HepG2 (cell line): Measurements from ENCODE around the gene VSIG8. TPM values are rescaled to one million over a fixed set of nuclear protein-coding genes. Genes with fewer than 3 reads are reported as not detected.

Source experiments
- ATAC-seq: fragments of 200-7000 bp; cut with Tn5 transposase; 3 replicates; pipeline ENCODE4 v1.9.1; 2020; ENCODE audit warnings: mild to moderate bottlenecking, moderate library complexity
- BruUV-seq: library from RNA; stranded (reverse); fragments of 400-500 nt; replicated peaks from 2 replicates; lab custom pipeline; 2021; lab: Mats Ljungman, UMichigan
- CTCF ChIA-PET: fragments of 300-600 bp; formaldehyde crosslinking; extraction: SDS; loops from one replicate; lab custom pipeline; 2021; ENCODE audit warnings: low total read pairs, inconsistent platforms, low intra/inter-chr PET ratio; lab: Yijun Ruan, JAX
- POLR2A ChIA-PET: fragments of 350-600 bp; sonication (Branson Sonifier 250); formaldehyde crosslinking; loops from one replicate; lab custom pipeline; 2020; ENCODE audit warnings: antibody characterized with exemption, inconsistent platforms; lab: Yijun Ruan, JAX
- DNase-seq: peaks from one replicate; pipeline ENCODE4 v3.0.0-alpha.2; 2015; ENCODE audit warnings: low spot score
- FAIRE-seq: peaks from 3 replicates; lab custom pipeline; 2011; peaks lifted over from hg19 to GRCh38; lab: Jason Lieb, UNC
- H2AFZ ChIP-seq: one replicate; pipeline ENCODE4 v1.6.1; 2011; ENCODE audit warnings: low read length, inconsistent platforms
- H3K27ac ChIP-seq: fragments of 300-600 bp; 3 replicates; pipeline ENCODE4 v1.8.0; 2011; ENCODE audit warnings: mixed run types, mild to moderate bottlenecking, mixed read lengths, low read length, inconsistent platforms; ENCODE audit not compliant: insufficient read depth; ENCODE audit errors: extremely low read length
- H3K27me3 ChIP-seq, 2 experiments: fragments of 200-600 bp in 1 of 2; 2 replicates in 1 of 2; 3 replicates in 1 of 2; pipeline versions ENCODE4 v1.6.0 to v1.8.0; 2011; ENCODE audit warnings: low read length in 2 of 2, mild to moderate bottlenecking in 2 of 2, moderate library complexity in 2 of 2, inconsistent platforms in 1 of 2; ENCODE audit not compliant: insufficient read depth in 2 of 2, control insufficient read depth in 1 of 2
- H3K36me3 ChIP-seq, 2 experiments: fragments of 200-600 bp in 1 of 2; replicated peaks in 1 of 2; 2 replicates in 1 of 2; 3 replicates in 1 of 2; pipeline versions ENCODE4 v1.5.1 to v1.8.0; 2011; ENCODE audit warnings: low read length in 2 of 2, inconsistent platforms in 1 of 2; ENCODE audit not compliant: insufficient read depth in 2 of 2, control insufficient read depth in 1 of 2
- H3K4me1 ChIP-seq: 2 replicates; pipeline ENCODE4 v1.5.1; 2012; ENCODE audit warnings: low read length, inconsistent platforms; ENCODE audit not compliant: insufficient read depth
- H3K4me2 ChIP-seq: 2 replicates; pipeline ENCODE4 v1.6.0; 2011; ENCODE audit warnings: low read depth, low read length, inconsistent platforms
- H3K4me3 ChIP-seq, 3 experiments: fragments of 200-600 bp in 1 of 3; sonication (generic), shearing (Covaris generic) in 1 of 3; replicated peaks in 1 of 3; 2 replicates each; pipeline ENCODE4 v1.5.1; 2011 to 2016; ENCODE audit warnings: low read length in 3 of 3, inconsistent platforms in 2 of 3, low read depth in 2 of 3, mild to moderate bottlenecking in 2 of 3, control low read depth in 1 of 3, mixed read lengths in 1 of 3; ENCODE audit not compliant: insufficient read depth in 1 of 3
- H3K79me2 ChIP-seq: one replicate; pipeline ENCODE4 v1.6.1; 2011; ENCODE audit warnings: low read length, inconsistent platforms; ENCODE audit not compliant: insufficient read depth
- H3K9ac ChIP-seq: 2 replicates; pipeline ENCODE4 v1.6.0; 2011; ENCODE audit warnings: mild to moderate bottlenecking, low read depth, low read length, inconsistent platforms; ENCODE audit not compliant: insufficient read depth
- H3K9me3 ChIP-seq: 2 replicates; pipeline ENCODE4 v1.5.1; 2012; ENCODE audit warnings: mild to moderate bottlenecking, low read length
- H4K20me1 ChIP-seq: 2 replicates; pipeline ENCODE4 v1.6.0; 2011; ENCODE audit warnings: inconsistent platforms, mild to moderate bottlenecking, low read length, moderate library complexity; ENCODE audit not compliant: insufficient read depth
- DMAP1 ChIP-seq: IDR thresholded peaks from 2 replicates; pipeline ENCODE4 v1.6.1; 2016
- FIP1L1 ChIP-seq: fragments of 200-400 bp; formaldehyde crosslinking; IDR thresholded peaks from 2 replicates; pipeline ENCODE4 v1.6.1; 2018; ENCODE audit warnings: low read depth, mild to moderate bottlenecking, low read length, moderate library complexity, borderline replicate concordance; ENCODE audit not compliant: insufficient read depth
- HES4 ChIP-seq: sonication (generic); formaldehyde crosslinking; IDR thresholded peaks from 2 replicates; pipeline ENCODE4 v1.9.0; 2021; ENCODE audit warnings: mild to moderate bottlenecking, missing genetic modification reagents, borderline replicate concordance
- HINFP ChIP-seq: sonication (generic); formaldehyde crosslinking; IDR thresholded peaks from 2 replicates; pipeline ENCODE4 v1.4.0; 2020; ENCODE audit warnings: low read depth, mild to moderate bottlenecking, missing genetic modification reagents
- HNF4A ChIP-seq: sonication (generic); formaldehyde crosslinking; IDR thresholded peaks from 2 replicates; pipeline ENCODE4 v1.4.0; 2020; ENCODE audit warnings: missing genetic modification reagents
- HOXA3 ChIP-seq: sonication (generic); formaldehyde crosslinking; IDR thresholded peaks from 2 replicates; pipeline ENCODE4 v1.5.0; 2020; ENCODE audit warnings: missing genetic modification reagents
- KDM5B ChIP-seq: sonication (generic); formaldehyde crosslinking; IDR thresholded peaks from 2 replicates; pipeline ENCODE4 v1.4.0; 2020; ENCODE audit warnings: missing genetic modification reagents, mild to moderate bottlenecking, borderline replicate concordance
- KLF15 ChIP-seq: sonication (generic); formaldehyde crosslinking; IDR thresholded peaks from 2 replicates; pipeline ENCODE4 v1.8.1; 2023; ENCODE audit warnings: borderline replicate concordance, mild to moderate bottlenecking, inconsistent platforms, missing genetic modification reagents, mixed read lengths
- MIER3 ChIP-seq: IDR thresholded peaks from 2 replicates; pipeline ENCODE4 v1.6.1; 2016; ENCODE audit warnings: missing compliant biosample characterization, borderline replicate concordance
- PTBP1 ChIP-seq: fragments of 200-400 bp; formaldehyde crosslinking; IDR thresholded peaks from 2 replicates; pipeline ENCODE4 v1.6.1; 2018; ENCODE audit warnings: low read length, low read depth; ENCODE audit not compliant: poor library complexity, severe bottlenecking
- U2AF1 ChIP-seq: fragments of 200-400 bp; formaldehyde crosslinking; optimal IDR thresholded peaks from 2 replicates; pipeline ENCODE3; 2017; ENCODE audit warnings: mild to moderate bottlenecking, low read depth, low read length
- ZNF547 ChIP-seq: sonication (generic); formaldehyde crosslinking; IDR thresholded peaks from 2 replicates; pipeline ENCODE4 v1.5.1; 2020; ENCODE audit warnings: mild to moderate bottlenecking, missing genetic modification reagents
- ZNF567 ChIP-seq: sonication (generic); formaldehyde crosslinking; IDR thresholded peaks from 2 replicates; pipeline ENCODE4 v1.8.1; 2023; ENCODE audit warnings: mild to moderate bottlenecking, missing genetic modification reagents, borderline replicate concordance
- ZNF75D ChIP-seq: sonication (generic); formaldehyde crosslinking; IDR thresholded peaks from 2 replicates; pipeline ENCODE4 v1.8.1; 2023; ENCODE audit warnings: missing genetic modification reagents, mild to moderate bottlenecking, borderline replicate concordance
- WGBS: methylation state at CpG from one replicate; pipeline ENCODE4 v1.1.6; 2017; ENCODE audit warnings: low lambda C conversion rate; 5-methylcytosine and 5-hydroxymethylcytosine counted together
- in situ Hi-C: cut with HindIII; loops from 2 replicates; pipeline ENCODE4 v1.10.0; 2017; ENCODE audit warnings: low pct_unique_long_range_greater_than_20kb; ENCODE audit not compliant: extremely low pct_ligation_motif_present
- intact Hi-C: fragments of 100-400 bp; cut with micrococcal nuclease; formaldehyde crosslinking; loops from one replicate; pipeline ENCODE4 v1.10.0; 2022; ENCODE audit not compliant: unreplicated experiment
- polyA plus RNA-seq, 8 experiments: library from polyadenylated mRNA; depleted of rRNA in 3 of 8; stranded (reverse) in 7 of 8; unstranded in 1 of 8; fragments of >200 nt; fragmentation: Illumina TruSeq in 4 of 8; extraction: Trizol in 4 of 8; gene quantifications; 2 replicates each; pipeline versions ENCODE4 v1.2.1 to v1.2.3, GENCODE V29; 2011 to 2016; ENCODE audit warnings: low read depth in 4 of 8, missing spikeins in 1 of 8, mixed read lengths in 1 of 8; ENCODE audit not compliant: insufficient read depth in 1 of 8
- total RNA-seq, 5 experiments: library from RNA; depleted of rRNA; stranded (reverse); fragments of >200 nt; fragmentation: Illumina TruSeq; extraction: Trizol; gene quantifications; 2 replicates each; pipeline ENCODE4 v1.2.3, GENCODE V29; 2016; ENCODE audit warnings: low read depth in 1 of 5
- TF ChIP-seq, protein P1 (sequence below): sonication (generic); formaldehyde crosslinking; IDR thresholded peaks from 2 replicates; pipeline ENCODE4 v1.5.0; 2020; ENCODE audit warnings: mild to moderate bottlenecking, missing genetic modification reagents, borderline replicate concordance
- TF ChIP-seq, protein P2 (sequence below): sonication (generic); formaldehyde crosslinking; IDR thresholded peaks from 2 replicates; pipeline ENCODE4 v1.5.0; 2020; ENCODE audit warnings: mild to moderate bottlenecking, low read depth, missing genetic modification reagents, borderline replicate concordance
- TF ChIP-seq, protein P3 (sequence below): fragments of 450-650 bp; IDR thresholded peaks from 2 replicates; pipeline ENCODE4 v1.6.1; 2016

The VSIG8 gene
- total and polyA plus RNA-seq, 2 of the 13 experiments (the other 11 are each of a cell fraction or from before 2014, with no cell fraction given): not detected

GRCh38 chr1:159900086-159900680, 37.7 kb upstream of the VSIG8 start, which contains the start of gene CFAP45:
CFAP45 (minus strand) TSS chr1:159900165; CDS start chr1:159900098, 67 bp downstream.
- H3K9ac ChIP-seq: no peak within 1 kb of the TSS
- no peak within 1 kb of the TSS for H3K27ac ChIP-seq
- FAIRE-seq: no peak
- DNase-seq: no peak
- H3K4me3 ChIP-seq: no peak within 1 kb of the TSS
- POLR2A ChIA-PET: no interaction called here
- H3K27me3 ChIP-seq: peaks cover 0 to 1% of the 10 kb centered on the region in 2 experiments; a peak in 2 of 5 replicates
- H3K9me3 ChIP-seq: no peaks in the 10 kb centered on the region
- ATAC-seq: no peak
- 58% methylated on average over 13 of the region's 30 CpGs for WGBS
- no peaks in the 10 kb centered on the region for H4K20me1 ChIP-seq
- intact Hi-C loops (no loop called here), in situ Hi-C loops (no loop called here)
- no peaks in the 10 kb centered on the region for H3K4me1 ChIP-seq
- no peaks in the 10 kb centered on the region for H3K36me3 ChIP-seq
- H3K79me2 ChIP-seq: no peaks in the 10 kb centered on the region
- no peak within 1 kb of the TSS for H2AFZ ChIP-seq
- BruUV-seq: no TSS peak
- CTCF ChIA-PET: no interaction called here
- H3K4me2 ChIP-seq: no peak within 1 kb of the TSS
- no peak for TF ChIP-seq DMAP1 (CRISPR knock-in tag)
- no peak for TF ChIP-seq KDM5B
- TF ChIP-seq ZNF567 (CRISPR knock-in tag): no peak
- no peak for TF ChIP-seq HES4 (CRISPR knock-in tag)
- no peak for TF ChIP-seq ZNF75D
- TF ChIP-seq, protein P1, sequence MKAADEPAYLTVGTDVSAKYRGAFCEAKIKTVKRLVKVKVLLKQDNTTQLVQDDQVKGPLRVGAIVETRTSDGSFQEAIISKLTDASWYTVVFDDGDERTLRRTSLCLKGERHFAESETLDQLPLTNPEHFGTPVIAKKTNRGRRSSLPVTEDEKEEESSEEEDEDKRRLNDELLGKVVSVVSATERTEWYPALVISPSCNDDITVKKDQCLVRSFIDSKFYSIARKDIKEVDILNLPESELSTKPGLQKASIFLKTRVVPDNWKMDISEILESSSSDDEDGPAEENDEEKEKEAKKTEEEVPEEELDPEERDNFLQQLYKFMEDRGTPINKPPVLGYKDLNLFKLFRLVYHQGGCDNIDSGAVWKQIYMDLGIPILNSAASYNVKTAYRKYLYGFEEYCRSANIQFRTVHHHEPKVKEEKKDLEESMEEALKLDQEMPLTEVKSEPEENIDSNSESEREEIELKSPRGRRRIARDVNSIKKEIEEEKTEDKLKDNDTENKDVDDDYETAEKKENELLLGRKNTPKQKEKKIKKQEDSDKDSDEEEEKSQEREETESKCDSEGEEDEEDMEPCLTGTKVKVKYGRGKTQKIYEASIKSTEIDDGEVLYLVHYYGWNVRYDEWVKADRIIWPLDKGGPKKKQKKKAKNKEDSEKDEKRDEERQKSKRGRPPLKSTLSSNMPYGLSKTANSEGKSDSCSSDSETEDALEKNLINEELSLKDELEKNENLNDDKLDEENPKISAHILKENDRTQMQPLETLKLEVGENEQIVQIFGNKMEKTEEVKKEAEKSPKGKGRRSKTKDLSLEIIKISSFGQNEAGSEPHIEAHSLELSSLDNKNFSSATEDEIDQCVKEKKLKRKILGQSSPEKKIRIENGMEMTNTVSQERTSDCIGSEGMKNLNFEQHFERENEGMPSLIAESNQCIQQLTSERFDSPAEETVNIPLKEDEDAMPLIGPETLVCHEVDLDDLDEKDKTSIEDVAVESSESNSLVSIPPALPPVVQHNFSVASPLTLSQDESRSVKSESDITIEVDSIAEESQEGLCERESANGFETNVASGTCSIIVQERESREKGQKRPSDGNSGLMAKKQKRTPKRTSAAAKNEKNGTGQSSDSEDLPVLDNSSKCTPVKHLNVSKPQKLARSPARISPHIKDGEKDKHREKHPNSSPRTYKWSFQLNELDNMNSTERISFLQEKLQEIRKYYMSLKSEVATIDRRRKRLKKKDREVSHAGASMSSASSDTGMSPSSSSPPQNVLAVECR (CRISPR knock-in tag): no peak
- no peak for TF ChIP-seq FIP1L1
- TF ChIP-seq PTBP1: no peak
- no peak for TF ChIP-seq MIER3 (CRISPR knock-in tag)
- TF ChIP-seq, protein P2, sequence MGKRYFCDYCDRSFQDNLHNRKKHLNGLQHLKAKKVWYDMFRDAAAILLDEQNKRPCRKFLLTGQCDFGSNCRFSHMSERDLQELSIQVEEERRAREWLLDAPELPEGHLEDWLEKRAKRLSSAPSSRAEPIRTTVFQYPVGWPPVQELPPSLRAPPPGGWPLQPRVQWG (CRISPR knock-in tag): no peak
- TF ChIP-seq KLF15 (CRISPR knock-in tag): no peak
- no peak for TF ChIP-seq HNF4A (CRISPR knock-in tag)
- TF ChIP-seq ZNF547: no peak
- TF ChIP-seq HOXA3 (CRISPR knock-in tag): no peak
- no peak for TF ChIP-seq HINFP (CRISPR knock-in tag)
- TF ChIP-seq, protein P3, sequence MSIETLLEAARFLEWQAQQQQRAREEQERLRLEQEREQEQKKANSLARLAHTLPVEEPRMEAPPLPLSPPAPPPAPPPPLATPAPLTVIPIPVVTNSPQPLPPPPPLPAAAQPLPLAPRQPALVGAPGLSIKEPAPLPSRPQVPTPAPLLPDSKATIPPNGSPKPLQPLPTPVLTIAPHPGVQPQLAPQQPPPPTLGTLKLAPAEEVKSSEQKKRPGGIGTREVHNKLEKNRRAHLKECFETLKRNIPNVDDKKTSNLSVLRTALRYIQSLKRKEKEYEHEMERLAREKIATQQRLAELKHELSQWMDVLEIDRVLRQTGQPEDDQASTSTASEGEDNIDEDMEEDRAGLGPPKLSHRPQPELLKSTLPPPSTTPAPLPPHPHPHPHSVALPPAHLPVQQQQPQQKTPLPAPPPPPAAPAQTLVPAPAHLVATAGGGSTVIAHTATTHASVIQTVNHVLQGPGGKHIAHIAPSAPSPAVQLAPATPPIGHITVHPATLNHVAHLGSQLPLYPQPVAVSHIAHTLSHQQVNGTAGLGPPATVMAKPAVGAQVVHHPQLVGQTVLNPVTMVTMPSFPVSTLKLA: no peak
- no peak for TF ChIP-seq U2AF1
